HepG2 (cell line): Measurements from ENCODE around the gene ABCD2. TPM values are rescaled to one million over a fixed set of nuclear protein-coding genes. Genes with fewer than 3 reads are reported as not detected.

ENCODE experiments used
- ATAC-seq: fragments of 200-7000 bp; cut with Tn5 transposase; 3 replicates; pipeline ENCODE4 v1.9.1; 2020; ENCODE audit warnings: mild to moderate bottlenecking, moderate library complexity
- BruUV-seq: library from RNA; stranded (reverse); fragments of 400-500 nt; replicated peaks from 2 replicates; lab custom pipeline; 2021; lab: Mats Ljungman, UMichigan
- CTCF ChIA-PET: fragments of 300-600 bp; formaldehyde crosslinking; extraction: SDS; loops from one replicate; lab custom pipeline; 2021; ENCODE audit warnings: low total read pairs, inconsistent platforms, low intra/inter-chr PET ratio; lab: Yijun Ruan, JAX
- POLR2A ChIA-PET: fragments of 350-600 bp; sonication (Branson Sonifier 250); formaldehyde crosslinking; loops from one replicate; lab custom pipeline; 2020; ENCODE audit warnings: antibody characterized with exemption, inconsistent platforms; lab: Yijun Ruan, JAX
- DNase-seq: peaks from one replicate; pipeline ENCODE4 v3.0.0-alpha.2; 2015; ENCODE audit warnings: low spot score
- FAIRE-seq: peaks from 3 replicates; lab custom pipeline; 2011; peaks lifted over from hg19 to GRCh38; lab: Jason Lieb, UNC
- H2AFZ ChIP-seq: one replicate; pipeline ENCODE4 v1.6.1; 2011; ENCODE audit warnings: low read length, inconsistent platforms
- H3K27ac ChIP-seq: fragments of 300-600 bp; 3 replicates; pipeline ENCODE4 v1.8.0; 2011; ENCODE audit warnings: mixed run types, mild to moderate bottlenecking, mixed read lengths, low read length, inconsistent platforms; ENCODE audit not compliant: insufficient read depth; ENCODE audit errors: extremely low read length
- H3K27me3 ChIP-seq, 2 experiments: fragments of 200-600 bp in 1 of 2; 2 replicates in 1 of 2; 3 replicates in 1 of 2; pipeline versions ENCODE4 v1.6.0 to v1.8.0; 2011; ENCODE audit warnings: low read length in 2 of 2, mild to moderate bottlenecking in 2 of 2, moderate library complexity in 2 of 2, inconsistent platforms in 1 of 2; ENCODE audit not compliant: insufficient read depth in 2 of 2, control insufficient read depth in 1 of 2
- H3K36me3 ChIP-seq, 2 experiments: fragments of 200-600 bp in 1 of 2; replicated peaks in 1 of 2; 2 replicates in 1 of 2; 3 replicates in 1 of 2; pipeline versions ENCODE4 v1.5.1 to v1.8.0; 2011; ENCODE audit warnings: low read length in 2 of 2, inconsistent platforms in 1 of 2; ENCODE audit not compliant: insufficient read depth in 2 of 2, control insufficient read depth in 1 of 2
- H3K4me1 ChIP-seq: 2 replicates; pipeline ENCODE4 v1.5.1; 2012; ENCODE audit warnings: low read length, inconsistent platforms; ENCODE audit not compliant: insufficient read depth
- H3K4me2 ChIP-seq: 2 replicates; pipeline ENCODE4 v1.6.0; 2011; ENCODE audit warnings: low read depth, low read length, inconsistent platforms
- H3K4me3 ChIP-seq, 3 experiments: fragments of 200-600 bp in 1 of 3; sonication (generic), shearing (Covaris generic) in 1 of 3; replicated peaks in 1 of 3; 2 replicates each; pipeline ENCODE4 v1.5.1; 2011 to 2016; ENCODE audit warnings: low read length in 3 of 3, inconsistent platforms in 2 of 3, low read depth in 2 of 3, mild to moderate bottlenecking in 2 of 3, control low read depth in 1 of 3, mixed read lengths in 1 of 3; ENCODE audit not compliant: insufficient read depth in 1 of 3
- H3K79me2 ChIP-seq: one replicate; pipeline ENCODE4 v1.6.1; 2011; ENCODE audit warnings: low read length, inconsistent platforms; ENCODE audit not compliant: insufficient read depth
- H3K9ac ChIP-seq: 2 replicates; pipeline ENCODE4 v1.6.0; 2011; ENCODE audit warnings: mild to moderate bottlenecking, low read depth, low read length, inconsistent platforms; ENCODE audit not compliant: insufficient read depth
- H3K9me3 ChIP-seq: 2 replicates; pipeline ENCODE4 v1.5.1; 2012; ENCODE audit warnings: mild to moderate bottlenecking, low read length
- H4K20me1 ChIP-seq: 2 replicates; pipeline ENCODE4 v1.6.0; 2011; ENCODE audit warnings: inconsistent platforms, mild to moderate bottlenecking, low read length, moderate library complexity; ENCODE audit not compliant: insufficient read depth
- ATF6 ChIP-seq: sonication (generic); formaldehyde crosslinking; conservative IDR thresholded peaks from 2 replicates; pipeline ENCODE4 v1.4.0; 2020; ENCODE audit warnings: missing genetic modification reagents
- TFDP1 ChIP-seq: IDR thresholded peaks from 2 replicates; pipeline ENCODE4 v1.6.1; 2016; ENCODE audit warnings: missing compliant biosample characterization, missing genetic modification reagents, borderline replicate concordance
- TRAFD1 ChIP-seq: sonication (generic); formaldehyde crosslinking; IDR thresholded peaks from 2 replicates; pipeline ENCODE4 v1.5.1; 2020; ENCODE audit warnings: missing genetic modification reagents, mild to moderate bottlenecking, borderline replicate concordance
- ZFP41 ChIP-seq: sonication (generic); formaldehyde crosslinking; IDR thresholded peaks from 2 replicates; pipeline ENCODE4 v1.4.0; 2020; ENCODE audit warnings: mild to moderate bottlenecking, missing genetic modification reagents, borderline replicate concordance
- ZMYM3 ChIP-seq: sonication (generic); formaldehyde crosslinking; IDR thresholded peaks from 2 replicates; pipeline ENCODE4 v1.5.1; 2020; ENCODE audit warnings: mild to moderate bottlenecking, missing genetic modification reagents
- ZNF704 ChIP-seq: sonication (generic); formaldehyde crosslinking; IDR thresholded peaks from 2 replicates; pipeline ENCODE4 v1.8.1; 2023; ENCODE audit warnings: mild to moderate bottlenecking, inconsistent platforms, moderate library complexity, missing genetic modification reagents, borderline replicate concordance
- ZNF850 ChIP-seq: sonication (generic); formaldehyde crosslinking; conservative IDR thresholded peaks from 2 replicates; pipeline ENCODE4 v1.9.0; 2021; ENCODE audit warnings: mild to moderate bottlenecking, missing genetic modification reagents
- WGBS: methylation state at CpG from one replicate; pipeline ENCODE4 v1.1.6; 2017; ENCODE audit warnings: low lambda C conversion rate; 5-methylcytosine and 5-hydroxymethylcytosine counted together
- in situ Hi-C: cut with HindIII; loops from 2 replicates; pipeline ENCODE4 v1.10.0; 2017; ENCODE audit warnings: low pct_unique_long_range_greater_than_20kb; ENCODE audit not compliant: extremely low pct_ligation_motif_present
- intact Hi-C: fragments of 100-400 bp; cut with micrococcal nuclease; formaldehyde crosslinking; loops from one replicate; pipeline ENCODE4 v1.10.0; 2022; ENCODE audit not compliant: unreplicated experiment
- polyA plus RNA-seq, 8 experiments: library from polyadenylated mRNA; depleted of rRNA in 3 of 8; stranded (reverse) in 7 of 8; unstranded in 1 of 8; fragments of >200 nt; fragmentation: Illumina TruSeq in 4 of 8; extraction: Trizol in 4 of 8; gene quantifications; 2 replicates each; pipeline versions ENCODE4 v1.2.1 to v1.2.3, GENCODE V29; 2011 to 2016; ENCODE audit warnings: low read depth in 4 of 8, missing spikeins in 1 of 8, mixed read lengths in 1 of 8; ENCODE audit not compliant: insufficient read depth in 1 of 8
- total RNA-seq, 5 experiments: library from RNA; depleted of rRNA; stranded (reverse); fragments of >200 nt; fragmentation: Illumina TruSeq; extraction: Trizol; gene quantifications; 2 replicates each; pipeline ENCODE4 v1.2.3, GENCODE V29; 2016; ENCODE audit warnings: low read depth in 1 of 5

Gene ABCD2
- total and polyA plus RNA-seq, 2 of the 13 experiments (the other 11 are each of a cell fraction or from before 2014, with no cell fraction given): not detected

GRCh38 chr12:39643052-39643451, 23.4 kb upstream of the ABCD2 start:
- Histone ChIP-seq H2AFZ (no peak overlapping the region), H3K9ac (no peak overlapping the region), H3K79me2 (no peaks in the 10 kb centered on the region), H3K4me3 (no peak overlapping the region), H3K9me3 (no peaks in the 10 kb centered on the region), H3K27me3 (no peaks in the 10 kb centered on the region), H3K27ac (no peak overlapping the region), H3K4me2 (no peak overlapping the region), H3K36me3 (no peaks in the 10 kb centered on the region), H4K20me1 (no peaks in the 10 kb centered on the region), H3K4me1 (no peaks in the 10 kb centered on the region)
- ATAC-seq (no peak), FAIRE-seq (no peak), DNase-seq (no peak)
- no TSS peak for BruUV-seq
- CTCF ChIA-PET: no interaction called here
- intact Hi-C loops: no loop called here
- TF ChIP-seq ATF6 (no peak), TRAFD1 (CRISPR knock-in tag) (no peak), ZMYM3 (no peak), ZNF850 (no peak), ZFP41 (CRISPR knock-in tag) (no peak), ZNF704 (CRISPR knock-in tag) (no peak), TFDP1 (CRISPR knock-in tag) (no peak)
- POLR2A ChIA-PET: no interaction called here
- WGBS: 2% methylated on average over 1 of the region's 1 CpG
- in situ Hi-C loops: no loop called here
